HepG2 (cell line): Measurements from ENCODE around the gene ZNF227. TPM values are rescaled to one million over a fixed set of nuclear protein-coding genes. Genes with fewer than 3 reads are reported as not detected.

ENCODE experiments used
- ATF1 ChIP-seq: IDR thresholded peaks from 2 replicates; pipeline ENCODE4 v1.6.1; 2016; ENCODE audit warnings: mild to moderate bottlenecking, control low read depth
- FOXP1 ChIP-seq, 2 experiments: fragments of 450-650 bp in 1 of 2; IDR thresholded peaks; 2 replicates each; pipeline ENCODE4 v1.6.1; 2017 to 2018; ENCODE audit warnings: antibody characterized with exemption in 1 of 2
- HCFC1 ChIP-seq: fragments of 150-350 bp; IDR thresholded peaks from 2 replicates; pipeline ENCODE4 v1.6.1; 2014; ENCODE audit warnings: low read depth, low read length
- KDM2A ChIP-seq: sonication (generic); formaldehyde crosslinking; IDR thresholded peaks from 2 replicates; pipeline ENCODE4 v1.4.0; 2020; ENCODE audit warnings: low read depth, missing genetic modification reagents, borderline replicate concordance
- KMT2B ChIP-seq: IDR thresholded peaks from 2 replicates; pipeline ENCODE4 v1.6.1; 2016; ENCODE audit warnings: missing genetic modification reagents, missing compliant biosample characterization
- MEIS2 ChIP-seq: sonication (generic); formaldehyde crosslinking; IDR thresholded peaks from 2 replicates; pipeline ENCODE4 v1.9.0; 2021; ENCODE audit warnings: mild to moderate bottlenecking, missing genetic modification reagents
- NAIF1 ChIP-seq: sonication (generic); formaldehyde crosslinking; IDR thresholded peaks from 2 replicates; pipeline ENCODE4 v1.5.0; 2020; ENCODE audit warnings: mild to moderate bottlenecking, missing genetic modification reagents, borderline replicate concordance
- NFYB ChIP-seq: sonication (generic); formaldehyde crosslinking; IDR thresholded peaks from 2 replicates; pipeline ENCODE4 v1.4.0; 2020; ENCODE audit warnings: missing genetic modification reagents
- PRDM10 ChIP-seq: sonication (generic); formaldehyde crosslinking; IDR thresholded peaks from 2 replicates; pipeline ENCODE4 v1.4.0; 2020; ENCODE audit warnings: low read depth, missing genetic modification reagents
- RARG ChIP-seq: sonication (generic); formaldehyde crosslinking; IDR thresholded peaks from 2 replicates; pipeline ENCODE4 v1.4.0; 2020; ENCODE audit warnings: low read depth, mild to moderate bottlenecking, missing genetic modification reagents
- SIN3B ChIP-seq: fragments of 150-350 bp; IDR thresholded peaks from 2 replicates; pipeline ENCODE4 v1.6.1; 2014; ENCODE audit warnings: low read length
- SIX1 ChIP-seq: sonication (generic); formaldehyde crosslinking; IDR thresholded peaks from 2 replicates; pipeline ENCODE4 v1.4.0; 2020; ENCODE audit warnings: missing genetic modification reagents, borderline replicate concordance
- SP5 ChIP-seq: IDR thresholded peaks from 2 replicates; pipeline ENCODE4 v1.6.1; 2016; ENCODE audit warnings: low read depth, borderline replicate concordance
- TOPORS ChIP-seq: sonication (generic); formaldehyde crosslinking; IDR thresholded peaks from 2 replicates; pipeline ENCODE4 v1.8.0; 2023; ENCODE audit warnings: mild to moderate bottlenecking, missing genetic modification reagents
- XRCC5 ChIP-seq: fragments of 200-400 bp; formaldehyde crosslinking; optimal IDR thresholded peaks from 2 replicates; pipeline ENCODE3; 2017; ENCODE audit warnings: mild to moderate bottlenecking, low read length
- ZBTB3 ChIP-seq: sonication (generic); formaldehyde crosslinking; IDR thresholded peaks from 2 replicates; pipeline ENCODE4 v1.4.0; 2020; ENCODE audit warnings: low read depth, mild to moderate bottlenecking, moderate library complexity, missing genetic modification reagents, borderline replicate concordance
- ZBTB8A ChIP-seq: sonication (generic); formaldehyde crosslinking; IDR thresholded peaks from 2 replicates; pipeline ENCODE4 v1.4.0; 2020; ENCODE audit warnings: mild to moderate bottlenecking, low read depth, missing genetic modification reagents, borderline replicate concordance
- ZFY ChIP-seq: sonication (generic); formaldehyde crosslinking; IDR thresholded peaks from 2 replicates; pipeline ENCODE4 v1.4.0; 2020; ENCODE audit warnings: missing genetic modification reagents
- ZNF331 ChIP-seq: sonication (generic); formaldehyde crosslinking; IDR thresholded peaks from 2 replicates; pipeline ENCODE4 v1.4.0; 2020; ENCODE audit warnings: missing genetic modification reagents
- ZNF335 ChIP-seq: sonication (generic); formaldehyde crosslinking; IDR thresholded peaks from 2 replicates; pipeline ENCODE4 v1.4.0; 2020; ENCODE audit warnings: missing genetic modification reagents
- ZNF543 ChIP-seq: sonication (generic); formaldehyde crosslinking; IDR thresholded peaks from 2 replicates; pipeline ENCODE4 v1.4.0; 2020; ENCODE audit warnings: mild to moderate bottlenecking, missing genetic modification reagents
- ZNF678 ChIP-seq: sonication (generic); formaldehyde crosslinking; IDR thresholded peaks from 2 replicates; pipeline ENCODE4 v1.4.0; 2020; ENCODE audit warnings: mild to moderate bottlenecking, missing genetic modification reagents
- ZSCAN29 ChIP-seq: sonication (generic); formaldehyde crosslinking; conservative IDR thresholded peaks from 2 replicates; pipeline ENCODE4 v1.4.0; 2020; ENCODE audit warnings: mild to moderate bottlenecking, missing genetic modification reagents
- ZZZ3 ChIP-seq: sonication (generic); formaldehyde crosslinking; IDR thresholded peaks from 2 replicates; pipeline ENCODE4 v1.4.0; 2020; ENCODE audit warnings: missing genetic modification reagents, mild to moderate bottlenecking, borderline replicate concordance
- polyA plus RNA-seq, 8 experiments: library from polyadenylated mRNA; depleted of rRNA in 3 of 8; stranded (reverse) in 7 of 8; unstranded in 1 of 8; fragments of >200 nt; fragmentation: Illumina TruSeq in 4 of 8; extraction: Trizol in 4 of 8; gene quantifications; 2 replicates each; pipeline versions ENCODE4 v1.2.1 to v1.2.3, GENCODE V29; 2011 to 2016; ENCODE audit warnings: low read depth in 4 of 8, missing spikeins in 1 of 8, mixed read lengths in 1 of 8; ENCODE audit not compliant: insufficient read depth in 1 of 8
- total RNA-seq, 5 experiments: library from RNA; depleted of rRNA; stranded (reverse); fragments of >200 nt; fragmentation: Illumina TruSeq; extraction: Trizol; gene quantifications; 2 replicates each; pipeline ENCODE4 v1.2.3, GENCODE V29; 2016; ENCODE audit warnings: low read depth in 1 of 5
- TF ChIP-seq, protein P1 (sequence below): sonication (generic); formaldehyde crosslinking; conservative IDR thresholded peaks from 2 replicates; pipeline ENCODE4 v1.4.0; 2020; ENCODE audit warnings: missing genetic modification reagents

The ZNF227 gene
- total and polyA plus RNA-seq, 2 of the 13 experiments (the other 11 are each of a cell fraction or from before 2014, with no cell fraction given), result 3.1 to 16.8 TPM

GRCh38 chr19:44164673-44165512 is 47.4 kb upstream of the ZNF227 start, which contains the start of gene ZNF226 (continued):
- TF ChIP-seq, protein P1, sequence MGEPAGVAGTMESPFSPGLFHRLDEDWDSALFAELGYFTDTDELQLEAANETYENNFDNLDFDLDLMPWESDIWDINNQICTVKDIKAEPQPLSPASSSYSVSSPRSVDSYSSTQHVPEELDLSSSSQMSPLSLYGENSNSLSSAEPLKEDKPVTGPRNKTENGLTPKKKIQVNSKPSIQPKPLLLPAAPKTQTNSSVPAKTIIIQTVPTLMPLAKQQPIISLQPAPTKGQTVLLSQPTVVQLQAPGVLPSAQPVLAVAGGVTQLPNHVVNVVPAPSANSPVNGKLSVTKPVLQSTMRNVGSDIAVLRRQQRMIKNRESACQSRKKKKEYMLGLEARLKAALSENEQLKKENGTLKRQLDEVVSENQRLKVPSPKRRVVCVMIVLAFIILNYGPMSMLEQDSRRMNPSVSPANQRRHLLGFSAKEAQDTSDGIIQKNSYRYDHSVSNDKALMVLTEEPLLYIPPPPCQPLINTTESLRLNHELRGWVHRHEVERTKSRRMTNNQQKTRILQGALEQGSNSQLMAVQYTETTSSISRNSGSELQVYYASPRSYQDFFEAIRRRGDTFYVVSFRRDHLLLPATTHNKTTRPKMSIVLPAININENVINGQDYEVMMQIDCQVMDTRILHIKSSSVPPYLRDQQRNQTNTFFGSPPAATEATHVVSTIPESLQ, result peak; percentile 74; the same call in 1 of the 2 replicates
- TF ChIP-seq NFYB (CRISPR knock-in tag), result peak; percentile 77
- TF ChIP-seq TOPORS (CRISPR knock-in tag), result peak; percentile 33; the same call in 1 of the 2 replicates
- TF ChIP-seq HCFC1, result peak; percentile 97
- TF ChIP-seq ZFY (CRISPR knock-in tag), result peak; percentile 60; the same call in 1 of the 2 replicates
- TF ChIP-seq ZNF543 (CRISPR knock-in tag), result 0 out of 2 replicates have a peak, but pooled peaks have one; percentile 31
- TF ChIP-seq ZNF335 (CRISPR knock-in tag), result peak; percentile 92
- 0 out of 2 replicates have a peak, but pooled peaks have one; percentile 67 for TF ChIP-seq ZSCAN29 (CRISPR knock-in tag)
- TF ChIP-seq ZBTB3, result no peak
- TF ChIP-seq MEIS2 (CRISPR knock-in tag), result 0 out of 2 replicates have a peak, but pooled peaks have one; percentile 11
- TF ChIP-seq ZNF331 (CRISPR knock-in tag), result peak; percentile 33; the same call in 1 of the 2 replicates
- TF ChIP-seq ZZZ3 (CRISPR knock-in tag), result no peak
- TF ChIP-seq SIN3B, result 0 out of 2 replicates have a peak, but pooled peaks have one; percentile 37
- TF ChIP-seq ZNF678 (CRISPR knock-in tag), result 0 out of 2 replicates have a peak, but pooled peaks have one; percentile 9
- peak; percentile 31; the same call in 1 of the 2 replicates for TF ChIP-seq ZBTB8A (CRISPR knock-in tag)
- TF ChIP-seq FOXP1 (IDR thresholded peaks at IDR 0.05), result no peak
- TF ChIP-seq FOXP1 (CRISPR knock-in tag; IDR thresholded peaks at IDR 0.05), result 0 out of 2 replicates have a peak, but pooled peaks have one; percentile 14
- TF ChIP-seq ATF1 (CRISPR knock-in tag), result peak; percentile 89
- TF ChIP-seq SIX1 (CRISPR knock-in tag), result peak; percentile 49; the same call in 1 of the 2 replicates
- peak; percentile 44; the same call in 1 of the 2 replicates for TF ChIP-seq SP5 (CRISPR knock-in tag)
- TF ChIP-seq PRDM10 (CRISPR knock-in tag), result peak; percentile 90
- 0 out of 2 replicates have a peak, but pooled peaks have one; percentile 31 for TF ChIP-seq NAIF1 (CRISPR knock-in tag)
- peak; percentile 76; the same call in 1 of the 2 replicates for TF ChIP-seq RARG (CRISPR knock-in tag)
- peak; percentile 55 for TF ChIP-seq XRCC5
- TF ChIP-seq KMT2B (CRISPR knock-in tag), result peak; percentile 88
- TF ChIP-seq KDM2A, result peak; percentile 76
